Keratinocyte (primary cell): ENCODE data around the gene EPAS1. TPM values are rescaled to one million over a fixed set of nuclear protein-coding genes. Genes with fewer than 3 reads are reported as not detected.

Experiments used
- DNase-seq: peaks from one replicate; pipeline ENCODE4 v3.0.0-alpha.2; 2011; ENCODE audit warnings: low read depth, missing footprints, low spot score
- FAIRE-seq: peaks from 2 replicates; lab custom pipeline; 2011; peaks lifted over from hg19 to GRCh38; lab: Jason Lieb, UNC
- H2AFZ ChIP-seq: 2 replicates; pipeline ENCODE4 v1.6.0; 2012; ENCODE audit warnings: low read length, control low read depth, inconsistent platforms; ENCODE audit not compliant: control insufficient read depth
- H3K27ac ChIP-seq: 2 replicates; pipeline ENCODE4 v1.5.1; 2011; ENCODE audit warnings: low read length; ENCODE audit not compliant: control insufficient read depth, insufficient read depth
- H3K27me3 ChIP-seq: 3 replicates; pipeline ENCODE4 v1.6.0; 2011; ENCODE audit warnings: low read length; ENCODE audit not compliant: control insufficient read depth, insufficient read depth; ENCODE audit errors: extremely low read depth
- H3K36me3 ChIP-seq, 2 experiments: 2 replicates in 1 of 2; 3 replicates in 1 of 2; pipeline ENCODE4 v1.5.1; 2011; ENCODE audit warnings: low read length in 2 of 2, mild to moderate bottlenecking in 1 of 2; ENCODE audit not compliant: control insufficient read depth in 2 of 2, insufficient read depth in 2 of 2; ENCODE audit errors: extremely low read depth in 1 of 2
- H3K4me1 ChIP-seq: 3 replicates; pipeline ENCODE4 v1.5.1; 2011; ENCODE audit warnings: low read length; ENCODE audit not compliant: control insufficient read depth, insufficient read depth; ENCODE audit errors: extremely low read depth
- H3K4me2 ChIP-seq: 3 replicates; pipeline ENCODE4 v1.6.0; 2011; ENCODE audit warnings: low read depth, low read length; ENCODE audit not compliant: control insufficient read depth, insufficient read depth; ENCODE audit errors: extremely low read depth
- H3K4me3 ChIP-seq, 3 experiments: fragments of 200-600 bp in 1 of 3; sonication (generic) in 1 of 3; 2 replicates in 2 of 3; 3 replicates in 1 of 3; pipeline ENCODE4 v1.5.1; 2011 to 2016; ENCODE audit warnings: low read length in 3 of 3, mild to moderate bottlenecking in 3 of 3, control low read depth in 2 of 3, inconsistent platforms in 1 of 3, low read depth in 1 of 3, mixed read lengths in 1 of 3, mixed run types in 1 of 3, moderate library complexity in 1 of 3; ENCODE audit not compliant: control insufficient read depth in 2 of 3, insufficient read depth in 2 of 3; ENCODE audit errors: extremely low read depth in 1 of 3
- H3K79me2 ChIP-seq: 2 replicates; pipeline ENCODE4 v1.6.0; 2012; ENCODE audit warnings: low read length; ENCODE audit not compliant: control insufficient read depth, insufficient read depth
- H3K9ac ChIP-seq: 3 replicates; pipeline ENCODE4 v1.6.0; 2011; ENCODE audit warnings: low read length; ENCODE audit not compliant: control insufficient read depth, insufficient read depth; ENCODE audit errors: extremely low read depth
- H3K9me1 ChIP-seq: 3 replicates; pipeline ENCODE4 v1.6.0; 2011; ENCODE audit warnings: low read length; ENCODE audit not compliant: control insufficient read depth, insufficient read depth; ENCODE audit errors: extremely low read depth
- H3K9me3 ChIP-seq: 2 replicates; pipeline ENCODE4 v1.5.1; 2012; ENCODE audit warnings: low read depth, low read length; ENCODE audit not compliant: control insufficient read depth
- H4K20me1 ChIP-seq: 3 replicates; pipeline ENCODE4 v1.6.0; 2011; ENCODE audit warnings: low read length; ENCODE audit not compliant: control insufficient read depth, insufficient read depth; ENCODE audit errors: extremely low read depth
- EZH2 ChIP-seq: IDR thresholded peaks from one replicate; pipeline ENCODE4 v1.6.1; 2012; ENCODE audit warnings: inconsistent platforms, mild to moderate bottlenecking, low read length, moderate library complexity
- dilution Hi-C: fragments of 300-500 bp; cut with MboI; formaldehyde crosslinking; loops from one replicate; pipeline ENCODE4 v1.7.0; 2020; ENCODE audit warnings: low sequenced_read_pairs; ENCODE audit not compliant: extremely low pct_ligation_motif_present
- polyA plus RNA-seq, 5 experiments: library from polyadenylated mRNA; depleted of rRNA in 3 of 5; stranded (reverse) in 3 of 5; stranded (forward) in 1 of 5; unstranded in 1 of 5; fragments of >200 nt; gene quantifications; 1 replicate in 1 of 5; 2 replicates in 3 of 5; 3 replicates in 1 of 5; pipeline versions ENCODE4 v1.2.1 to v1.2.3, GENCODE V29; 2011 to 2012; ENCODE audit warnings: missing spikeins in 2 of 5, low read depth in 1 of 5, low replicate concordance in 1 of 5
- TF ChIP-seq, protein P1 (sequence below), 3 experiments: IDR thresholded peaks in 1 of 3; conservative IDR thresholded peaks in 1 of 3; optimal IDR thresholded peaks in 1 of 3; 2 replicates in 2 of 3; 3 replicates in 1 of 3; pipeline versions ENCODE3 to v1.5.1; 2011; ENCODE audit warnings: low read length in 3 of 3, mild to moderate bottlenecking in 3 of 3, moderate library complexity in 2 of 3, control low read depth in 1 of 3, inconsistent platforms in 1 of 3; ENCODE audit not compliant: insufficient read depth in 2 of 3; ENCODE audit errors: extremely low read depth in 1 of 3

Gene EPAS1
- polyA plus RNA-seq, 1 donor (not counting 4 experiments of a cell fraction or from before 2014, with no cell fraction given), result 96.7 TPM

DNA sequence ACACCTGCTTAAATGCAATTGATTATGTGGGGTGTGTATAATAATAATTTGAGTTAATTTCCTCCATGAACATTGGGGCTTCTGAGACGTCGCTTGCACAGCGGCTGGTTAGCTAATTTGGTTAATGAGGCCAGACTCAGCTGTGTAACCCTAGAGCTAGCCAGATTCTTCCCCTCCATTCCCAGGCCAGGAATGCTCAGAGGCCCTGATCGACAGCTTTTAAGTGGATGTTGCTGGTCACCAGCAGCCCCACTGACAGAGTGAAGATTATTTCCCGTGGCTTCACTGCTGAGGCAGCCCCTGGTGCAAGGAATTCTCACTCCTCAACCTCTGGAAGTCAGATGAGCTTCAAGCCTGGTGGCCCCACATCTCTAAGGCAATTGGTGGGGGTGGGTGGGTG lies 12.4 kb upstream of the EPAS1 start:
- no peak overlapping the region for H3K27ac ChIP-seq
- no peaks in the 10 kb centered on the region for H3K79me2 ChIP-seq
- H3K4me1 ChIP-seq, result peaks cover 6% of the 10 kb centered on the region
- no peaks in the 10 kb centered on the region for H4K20me1 ChIP-seq
- H3K9me3 ChIP-seq, result no peaks in the 10 kb centered on the region
- no peak overlapping the region for H3K4me2 ChIP-seq
- H3K4me3 ChIP-seq, result no peak overlapping the region
- FAIRE-seq (no peak), DNase-seq (no peak)
- no peak for TF ChIP-seq EZH2
- TF ChIP-seq, protein P1, sequence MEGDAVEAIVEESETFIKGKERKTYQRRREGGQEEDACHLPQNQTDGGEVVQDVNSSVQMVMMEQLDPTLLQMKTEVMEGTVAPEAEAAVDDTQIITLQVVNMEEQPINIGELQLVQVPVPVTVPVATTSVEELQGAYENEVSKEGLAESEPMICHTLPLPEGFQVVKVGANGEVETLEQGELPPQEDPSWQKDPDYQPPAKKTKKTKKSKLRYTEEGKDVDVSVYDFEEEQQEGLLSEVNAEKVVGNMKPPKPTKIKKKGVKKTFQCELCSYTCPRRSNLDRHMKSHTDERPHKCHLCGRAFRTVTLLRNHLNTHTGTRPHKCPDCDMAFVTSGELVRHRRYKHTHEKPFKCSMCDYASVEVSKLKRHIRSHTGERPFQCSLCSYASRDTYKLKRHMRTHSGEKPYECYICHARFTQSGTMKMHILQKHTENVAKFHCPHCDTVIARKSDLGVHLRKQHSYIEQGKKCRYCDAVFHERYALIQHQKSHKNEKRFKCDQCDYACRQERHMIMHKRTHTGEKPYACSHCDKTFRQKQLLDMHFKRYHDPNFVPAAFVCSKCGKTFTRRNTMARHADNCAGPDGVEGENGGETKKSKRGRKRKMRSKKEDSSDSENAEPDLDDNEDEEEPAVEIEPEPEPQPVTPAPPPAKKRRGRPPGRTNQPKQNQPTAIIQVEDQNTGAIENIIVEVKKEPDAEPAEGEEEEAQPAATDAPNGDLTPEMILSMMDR (optimal IDR thresholded peaks at IDR 0.05 in 1 of 3, IDR thresholded peaks at IDR 0.05 in 1 of 3, conservative IDR thresholded peaks at IDR 0.05 in 1 of 3; ENCODE audit: extremely low read depth in 1 of 3, insufficient read depth in 2 of 3, low read length in 3 of 3), result no peak
- H3K9ac ChIP-seq, result no peak overlapping the region
- dilution Hi-C loops, result no loop called here
- no peak overlapping the region for H2AFZ ChIP-seq
- H3K36me3 ChIP-seq, result no peaks in the 10 kb centered on the region
- H3K9me1 ChIP-seq, result no peaks in the 10 kb centered on the region
- no peaks in the 10 kb centered on the region for H3K27me3 ChIP-seq

DNA sequence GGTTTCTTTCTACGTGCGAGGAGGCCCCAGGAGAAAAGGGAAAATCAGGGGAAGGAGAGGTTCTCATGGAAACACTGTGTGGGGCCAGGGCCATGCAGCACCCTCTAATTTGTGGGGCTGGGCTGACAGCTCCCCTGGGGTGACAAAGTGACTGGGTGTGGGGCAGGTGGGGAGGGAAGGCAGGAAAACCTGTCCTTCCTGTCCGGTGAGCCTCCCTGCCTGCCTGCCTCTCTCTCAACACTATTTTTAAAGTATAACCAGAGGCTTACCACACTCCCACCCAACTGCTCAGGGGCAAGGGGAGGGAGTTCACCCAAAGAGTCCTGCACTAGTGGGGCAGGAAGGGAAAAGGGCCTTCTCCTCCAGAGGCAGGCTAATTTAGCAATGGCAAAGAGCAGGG lies 10.5 kb upstream of the EPAS1 start:
- Histone ChIP-seq H3K9me1 (no peaks in the 10 kb centered on the region), H4K20me1 (no peaks in the 10 kb centered on the region), H3K4me2 (no peak overlapping the region), H3K4me1 (peaks cover 6% of the 10 kb centered on the region), H3K4me3 (no peak overlapping the region), H3K79me2 (no peaks in the 10 kb centered on the region), H2AFZ (no peak overlapping the region), H3K27me3 (no peaks in the 10 kb centered on the region), H3K9ac (no peak overlapping the region), H3K36me3 (no peaks in the 10 kb centered on the region), H3K9me3 (no peaks in the 10 kb centered on the region), H3K27ac (no peak overlapping the region)
- no peak for DNase-seq
- TF ChIP-seq EZH2, result no peak
- TF ChIP-seq, protein P1 (optimal IDR thresholded peaks at IDR 0.05 in 1 of 3, IDR thresholded peaks at IDR 0.05 in 1 of 3, conservative IDR thresholded peaks at IDR 0.05 in 1 of 3; ENCODE audit: extremely low read depth in 1 of 3, insufficient read depth in 2 of 3, low read length in 3 of 3), result no peak
- no peak for FAIRE-seq
- dilution Hi-C loops, result no loop called here
